Gastroesophageal sphincter (tissue), 4 donors: ENCODE results near the gene GNAO1. TPM values are rescaled to one million over a fixed set of nuclear protein-coding genes. Genes with fewer than 3 reads are reported as not detected.

Experiments used
- ATAC-seq: fragments of 150-250 bp; one replicate; pipeline ENCODE4 v1.9.1; 2016; ENCODE audit warnings: mild to moderate bottlenecking, moderate library complexity
- H3K27ac ChIP-seq, 4 donors: fragments of 200-600 bp; sonication (generic) in 3 of 4; 1 replicate in 3 of 4; 2 replicates in 1 of 4; pipeline ENCODE4 v1.5.1; 2016 to 2019
- H3K27me3 ChIP-seq: fragments of 200-600 bp; sonication (generic); one replicate; pipeline ENCODE4 v1.5.1; 2019
- H3K36me3 ChIP-seq, 2 donors: fragments of 200-600 bp; sonication (generic); one replicate each; pipeline ENCODE4 v1.5.1; 2019; ENCODE audit warnings: control low read depth in 1 of 2
- H3K4me1 ChIP-seq, 3 donors: fragments of 200-600 bp; sonication (generic); 1 replicate in 2 of 3; 2 replicates in 1 of 3; pipeline ENCODE4 v1.5.1; 2016 to 2019; ENCODE audit warnings: control low read depth in 2 of 3
- H3K4me3 ChIP-seq, 2 donors: fragments of 200-600 bp; sonication (generic); one replicate each; pipeline ENCODE4 v1.5.1; 2019; ENCODE audit warnings: mild to moderate bottlenecking in 1 of 2, moderate library complexity in 1 of 2
- H3K9me3 ChIP-seq, 3 donors: fragments of 200-600 bp; sonication (generic); one replicate each; pipeline ENCODE4 v1.5.1; 2017 to 2019; ENCODE audit warnings: control low read depth in 2 of 3
- EP300 ChIP-seq: sonication (generic); formaldehyde crosslinking; IDR thresholded peaks from one replicate; pipeline ENCODE4 v1.6.1; 2017; ENCODE audit warnings: antibody characterized with exemption, mild to moderate bottlenecking
- POLR2A ChIP-seq, 2 donors: fragments of 450-650 bp; IDR thresholded peaks; one replicate each; pipeline ENCODE4 v1.6.1; 2017; ENCODE audit warnings: antibody characterized with exemption in 2 of 2, mild to moderate bottlenecking in 2 of 2, moderate library complexity in 1 of 2
- POLR2AphosphoS5 ChIP-seq: sonication (generic); formaldehyde crosslinking; IDR thresholded peaks from one replicate; pipeline ENCODE4 v1.6.1; 2017; ENCODE audit warnings: antibody characterized with exemption
- WGBS, 2 donors: methylation state at CpG; one replicate each; pipeline ENCODE4 v1.1.5; 2018; ENCODE audit warnings: low coverage in 1 of 2; 5-methylcytosine and 5-hydroxymethylcytosine counted together
- total RNA-seq, 4 donors: library from RNA; depleted of rRNA; stranded (reverse); fragments of >200 nt; gene quantifications; one replicate each; pipeline ENCODE4 v1.1.0, GENCODE V29; 2016
- TF ChIP-seq, protein P1 (sequence below), 4 experiments: fragments of 200-600 bp in 2 of 4; fragments of 450-650 bp in 2 of 4; sonication (generic) in 1 of 4; IDR thresholded peaks; one replicate each; pipeline ENCODE4 v1.5.1; 2017 to 2019; ENCODE audit warnings: antibody characterized with exemption in 4 of 4, mild to moderate bottlenecking in 2 of 4, moderate library complexity in 2 of 4

Gene GNAO1
- total RNA-seq, 4 donors from 2014 or later = 3.4 to 21.0 (median 11.0) TPM

DNA sequence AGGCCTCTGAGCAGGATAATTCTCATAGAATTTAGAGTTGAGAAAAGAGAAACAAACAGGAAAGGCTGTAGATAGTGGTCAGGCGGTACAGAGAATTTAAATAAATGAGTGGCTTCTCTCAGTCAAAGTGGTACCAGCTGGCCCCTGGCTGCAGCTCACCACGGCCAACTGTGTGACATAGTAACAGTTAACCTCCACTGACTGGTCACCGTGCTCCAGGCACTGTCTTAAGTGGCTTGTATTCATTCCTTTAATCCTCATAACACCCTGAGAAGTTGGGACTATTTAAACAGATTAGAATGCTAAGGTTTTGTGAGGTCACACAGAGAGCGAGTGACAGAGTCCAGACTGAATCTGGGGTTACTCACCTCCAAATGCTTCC lies 108.9 kb downstream of the GNAO1 start:
- WGBS, 2 donors = 81 to 86% methylated on average over 4 of the region's 4 CpGs
- Histone ChIP-seq H3K9me3 (no peaks in the 10 kb centered on the region), H3K27me3 (no peaks in the 10 kb centered on the region), H3K27ac (no peak overlapping the region), H3K4me3 (no peak overlapping the region), H3K4me1 (peaks cover 0 to 46% (median 0%) of the 10 kb centered on the region in 3 donors), H3K36me3 (no peaks in the 10 kb centered on the region)
- ATAC-seq = no peak
- TF ChIP-seq POLR2A (IDR thresholded peaks at IDR 0.05) (no peak), POLR2AphosphoS5 (no peak), EP300 (no peak)
- TF ChIP-seq, protein P1, sequence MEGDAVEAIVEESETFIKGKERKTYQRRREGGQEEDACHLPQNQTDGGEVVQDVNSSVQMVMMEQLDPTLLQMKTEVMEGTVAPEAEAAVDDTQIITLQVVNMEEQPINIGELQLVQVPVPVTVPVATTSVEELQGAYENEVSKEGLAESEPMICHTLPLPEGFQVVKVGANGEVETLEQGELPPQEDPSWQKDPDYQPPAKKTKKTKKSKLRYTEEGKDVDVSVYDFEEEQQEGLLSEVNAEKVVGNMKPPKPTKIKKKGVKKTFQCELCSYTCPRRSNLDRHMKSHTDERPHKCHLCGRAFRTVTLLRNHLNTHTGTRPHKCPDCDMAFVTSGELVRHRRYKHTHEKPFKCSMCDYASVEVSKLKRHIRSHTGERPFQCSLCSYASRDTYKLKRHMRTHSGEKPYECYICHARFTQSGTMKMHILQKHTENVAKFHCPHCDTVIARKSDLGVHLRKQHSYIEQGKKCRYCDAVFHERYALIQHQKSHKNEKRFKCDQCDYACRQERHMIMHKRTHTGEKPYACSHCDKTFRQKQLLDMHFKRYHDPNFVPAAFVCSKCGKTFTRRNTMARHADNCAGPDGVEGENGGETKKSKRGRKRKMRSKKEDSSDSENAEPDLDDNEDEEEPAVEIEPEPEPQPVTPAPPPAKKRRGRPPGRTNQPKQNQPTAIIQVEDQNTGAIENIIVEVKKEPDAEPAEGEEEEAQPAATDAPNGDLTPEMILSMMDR (IDR thresholded peaks at IDR 0.05) = no peak

DNA sequence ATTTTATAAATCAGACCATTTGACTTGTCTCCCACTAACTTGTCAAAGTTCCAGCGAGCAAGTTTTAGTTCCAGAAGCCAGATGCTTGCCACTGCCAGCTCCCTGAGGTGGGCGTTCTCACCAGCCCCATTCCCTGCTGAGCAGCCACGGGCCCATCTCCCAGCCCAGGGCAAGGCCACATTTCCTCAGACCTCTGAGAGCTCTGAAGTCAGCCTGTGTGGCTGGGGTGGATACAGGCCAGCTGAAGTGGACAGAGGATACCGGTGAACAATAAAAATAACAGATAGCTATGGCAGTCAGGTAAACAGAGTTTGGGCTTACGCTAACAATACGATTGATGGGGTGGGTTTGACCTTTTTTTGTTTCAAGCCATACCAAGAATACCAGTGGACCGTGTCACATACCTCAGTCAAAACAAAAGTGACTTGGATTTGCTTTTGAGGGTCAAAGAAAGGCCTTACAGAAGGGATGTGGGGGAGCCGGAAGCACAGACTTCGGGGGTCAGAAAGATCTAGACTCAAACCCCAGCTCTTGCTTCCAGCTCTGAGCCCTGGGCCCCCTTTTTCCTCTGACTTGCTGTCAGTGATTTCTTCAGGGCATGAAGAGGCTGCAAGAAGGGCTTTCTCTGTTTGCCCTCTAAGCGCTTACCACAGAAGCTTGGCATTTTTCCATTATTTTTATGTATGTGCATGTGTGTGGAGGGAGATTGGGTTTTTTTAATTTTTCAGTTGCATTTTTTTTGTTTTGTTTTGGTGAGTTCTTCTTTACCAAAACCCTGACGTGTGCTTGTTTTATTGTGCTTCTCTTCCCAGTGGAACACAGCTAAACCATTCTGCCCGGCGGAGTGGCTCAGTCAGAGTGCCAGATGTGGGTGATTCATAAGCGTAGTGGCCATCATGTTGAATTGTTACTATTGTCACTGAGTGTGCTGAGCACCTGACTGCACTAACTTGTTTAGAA lies 109.9 kb downstream of the GNAO1 start:
- WGBS, 2 donors = 67 to 90% methylated on average over 2 to 8 of the region's 14 CpGs
- Histone ChIP-seq H3K4me1 (peaks cover 0 to 39% (median 0%) of the 10 kb centered on the region in 3 donors), H3K27me3 (no peaks in the 10 kb centered on the region), H3K9me3 (no peaks in the 10 kb centered on the region), H3K36me3 (no peaks in the 10 kb centered on the region), H3K27ac (no peak overlapping the region), H3K4me3 (no peak overlapping the region)
- TF ChIP-seq POLR2A (IDR thresholded peaks at IDR 0.05) (no peak), POLR2AphosphoS5 (no peak), EP300 (no peak)
- TF ChIP-seq, protein P1 (IDR thresholded peaks at IDR 0.05) = no peak
- no peak for ATAC-seq

DNA sequence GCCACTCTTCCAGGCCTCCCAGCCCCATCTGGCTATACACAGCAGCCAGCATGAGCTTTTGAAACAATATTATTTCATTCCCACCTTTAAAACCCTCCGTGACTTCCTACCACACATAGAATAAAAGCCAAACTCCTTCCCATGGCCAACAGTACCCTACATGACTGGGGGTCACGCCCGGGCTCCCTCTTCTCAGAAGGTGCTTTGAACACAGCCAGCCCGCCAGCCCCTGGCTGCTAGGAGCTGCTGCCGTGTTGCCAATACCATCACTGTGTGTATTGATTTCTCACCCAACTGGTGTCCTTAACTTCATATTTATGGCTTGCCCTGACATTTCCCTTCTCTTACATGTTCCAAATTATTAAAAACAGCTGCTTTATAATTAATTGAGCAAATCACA lies 111.2 kb downstream of the GNAO1 start:
- ATAC-seq = no peak
- 95 to 100% methylated on average over 3 to 5 of the region's 5 CpGs for WGBS, 2 donors
- Histone ChIP-seq H3K4me1 (peaks cover 0 to 31% (median 0%) of the 10 kb centered on the region in 3 donors), H3K27ac (no peak overlapping the region), H3K4me3 (no peak overlapping the region), H3K27me3 (no peaks in the 10 kb centered on the region), H3K9me3 (no peaks in the 10 kb centered on the region), H3K36me3 (no peaks in the 10 kb centered on the region)
- TF ChIP-seq, protein P1 (IDR thresholded peaks at IDR 0.05) = no peak
- TF ChIP-seq POLR2AphosphoS5 (no peak), POLR2A (IDR thresholded peaks at IDR 0.05) (no peak), EP300 (no peak)

DNA sequence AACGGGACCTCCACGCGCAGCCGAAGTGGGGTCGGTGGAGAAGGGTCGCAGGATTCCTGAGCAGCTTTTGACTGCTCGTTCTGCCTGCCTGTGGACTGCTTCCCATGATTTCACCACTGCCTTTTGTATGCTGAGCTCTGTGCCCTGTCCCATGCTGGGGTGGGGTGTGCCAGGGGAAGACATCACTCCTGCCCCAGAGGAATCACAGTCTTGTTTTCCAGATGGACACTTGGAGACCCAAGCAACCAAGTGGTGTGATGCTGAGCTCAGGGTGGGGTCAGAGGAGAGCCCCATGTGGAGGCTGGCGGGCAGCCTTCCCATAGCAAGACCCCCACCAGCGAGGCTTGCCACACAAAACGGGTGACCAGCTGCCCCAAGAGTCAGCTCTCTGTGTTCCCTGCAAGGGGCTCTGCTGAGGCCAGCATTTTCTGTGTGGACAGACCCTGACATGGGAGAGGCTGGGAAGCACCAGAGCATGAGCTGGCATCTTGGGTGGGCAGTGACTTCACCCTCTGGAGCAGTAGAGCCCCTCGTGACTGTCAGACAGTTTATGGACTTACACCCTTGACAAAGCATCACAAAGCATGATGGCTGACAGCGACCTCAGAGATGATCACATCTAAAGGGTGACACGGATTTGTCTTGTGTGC lies 111.9 kb downstream of the GNAO1 start:
- no peaks in the 10 kb centered on the region for H3K27me3 ChIP-seq
- H3K27ac ChIP-seq = no peak overlapping the region
- WGBS, 2 donors = 90 to 100% methylated on average over 2 to 10 of the region's 13 CpGs
- no peaks in the 10 kb centered on the region for H3K36me3 ChIP-seq
- no peaks in the 10 kb centered on the region for H3K9me3 ChIP-seq
- peaks cover 0 to 31% (median 0%) of the 10 kb centered on the region in 3 donors for H3K4me1 ChIP-seq
- no peak overlapping the region for H3K4me3 ChIP-seq
- no peak for TF ChIP-seq POLR2A (IDR thresholded peaks at IDR 0.05)
- no peak for TF ChIP-seq EP300
- TF ChIP-seq, protein P1 (IDR thresholded peaks at IDR 0.05) = no peak
- TF ChIP-seq POLR2AphosphoS5 = no peak
- no peak for ATAC-seq
